Fibroblast of the aortic adventitia (primary cell): ENCODE measurements around the gene CSTPP1. TPM values are rescaled to one million over a fixed set of nuclear protein-coding genes. Genes with fewer than 3 reads are reported as not detected.

Experiments
- DNase-seq: peaks from one replicate; pipeline ENCODE4 v3.0.0-alpha.2; 2010; ENCODE audit warnings: low read depth
- H3K4me3 ChIP-seq: 2 replicates; pipeline ENCODE4 v1.5.1; 2011; ENCODE audit warnings: low read depth, mild to moderate bottlenecking, control low read depth, low read length, moderate library complexity
- total RNA-seq: library from RNA; depleted of rRNA; stranded (reverse); fragments of >200 nt; gene quantifications from 2 replicates; pipeline ENCODE4 v1.2.3, GENCODE V29; 2012; ENCODE audit warnings: low replicate concordance
- TF ChIP-seq, protein P1 (sequence below): IDR thresholded peaks from 2 replicates; pipeline ENCODE4 v1.5.1; 2011; ENCODE audit warnings: mild to moderate bottlenecking, low read length, control low read depth, inconsistent platforms; ENCODE audit not compliant: insufficient read depth

Gene CSTPP1
- total RNA-seq, 1 donor: 34.9 TPM

DNA sequence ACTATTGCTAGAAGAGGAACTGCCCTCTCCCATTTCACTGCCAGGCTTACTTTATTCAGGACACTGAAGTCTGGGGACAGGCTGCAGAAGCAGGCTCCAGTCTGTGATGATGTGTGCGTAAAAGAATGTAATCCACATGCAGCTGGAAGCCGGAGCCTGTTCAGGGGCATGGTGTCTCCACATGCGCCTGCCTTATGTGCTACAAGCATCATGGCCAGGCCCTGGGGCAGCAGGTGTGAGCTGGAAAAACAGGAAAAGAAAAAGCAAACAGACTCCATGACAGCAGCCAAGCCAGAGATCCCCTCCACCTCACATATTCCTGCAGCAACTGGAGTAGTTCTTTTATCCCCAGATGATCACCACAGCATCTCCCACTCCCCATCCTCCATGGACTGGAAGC lies 206.8 kb downstream of the CSTPP1 start:
- peak; percentile 79 for DNase-seq
- TF ChIP-seq, protein P1, sequence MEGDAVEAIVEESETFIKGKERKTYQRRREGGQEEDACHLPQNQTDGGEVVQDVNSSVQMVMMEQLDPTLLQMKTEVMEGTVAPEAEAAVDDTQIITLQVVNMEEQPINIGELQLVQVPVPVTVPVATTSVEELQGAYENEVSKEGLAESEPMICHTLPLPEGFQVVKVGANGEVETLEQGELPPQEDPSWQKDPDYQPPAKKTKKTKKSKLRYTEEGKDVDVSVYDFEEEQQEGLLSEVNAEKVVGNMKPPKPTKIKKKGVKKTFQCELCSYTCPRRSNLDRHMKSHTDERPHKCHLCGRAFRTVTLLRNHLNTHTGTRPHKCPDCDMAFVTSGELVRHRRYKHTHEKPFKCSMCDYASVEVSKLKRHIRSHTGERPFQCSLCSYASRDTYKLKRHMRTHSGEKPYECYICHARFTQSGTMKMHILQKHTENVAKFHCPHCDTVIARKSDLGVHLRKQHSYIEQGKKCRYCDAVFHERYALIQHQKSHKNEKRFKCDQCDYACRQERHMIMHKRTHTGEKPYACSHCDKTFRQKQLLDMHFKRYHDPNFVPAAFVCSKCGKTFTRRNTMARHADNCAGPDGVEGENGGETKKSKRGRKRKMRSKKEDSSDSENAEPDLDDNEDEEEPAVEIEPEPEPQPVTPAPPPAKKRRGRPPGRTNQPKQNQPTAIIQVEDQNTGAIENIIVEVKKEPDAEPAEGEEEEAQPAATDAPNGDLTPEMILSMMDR: no peak
- H3K4me3 ChIP-seq: no peak overlapping the region

DNA sequence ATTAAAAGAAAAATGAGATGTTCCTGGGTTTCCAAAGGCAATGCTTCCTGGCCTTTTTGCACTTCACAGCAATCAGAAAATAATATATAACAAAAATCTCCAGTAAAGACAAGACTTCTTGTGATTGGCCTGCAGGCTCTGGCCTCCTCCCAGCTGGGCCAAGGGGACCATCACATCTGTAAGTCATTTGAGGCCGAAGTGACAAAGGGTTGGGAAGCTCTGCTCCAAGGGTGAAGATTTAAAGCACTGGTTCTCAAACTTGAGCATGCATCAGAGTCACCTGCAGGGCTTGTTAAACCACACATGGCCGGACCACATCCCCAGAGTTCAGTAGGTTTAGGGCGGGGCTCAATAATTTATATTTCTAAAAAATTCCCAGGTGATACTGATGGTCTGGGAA lies 208.0 kb downstream of the CSTPP1 start:
- TF ChIP-seq, protein P1: no peak
- DNase-seq: no peak
- no peak overlapping the region for H3K4me3 ChIP-seq

DNA sequence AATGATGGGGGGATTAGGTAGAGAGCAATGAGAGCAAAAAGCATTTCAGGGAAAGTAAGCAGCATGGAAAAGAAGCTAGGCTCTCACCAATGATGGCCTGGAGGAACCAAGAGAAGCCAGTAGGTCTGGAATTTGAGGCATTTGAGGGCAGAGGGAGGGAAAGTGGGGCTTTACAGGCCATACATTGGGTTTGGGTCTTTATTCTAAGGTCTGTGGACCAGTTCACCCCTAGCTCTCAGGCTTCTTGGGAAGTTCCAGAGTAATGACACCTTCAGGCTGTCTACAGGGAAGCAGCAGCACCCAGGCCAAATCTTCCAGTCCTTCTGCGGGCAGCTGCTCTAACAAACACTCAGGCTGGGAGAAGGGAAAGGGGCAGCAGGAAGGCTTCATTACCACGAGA lies 210.7 kb downstream of the CSTPP1 start:
- TF ChIP-seq, protein P1: no peak
- no peak overlapping the region for H3K4me3 ChIP-seq
- no peak for DNase-seq

DNA sequence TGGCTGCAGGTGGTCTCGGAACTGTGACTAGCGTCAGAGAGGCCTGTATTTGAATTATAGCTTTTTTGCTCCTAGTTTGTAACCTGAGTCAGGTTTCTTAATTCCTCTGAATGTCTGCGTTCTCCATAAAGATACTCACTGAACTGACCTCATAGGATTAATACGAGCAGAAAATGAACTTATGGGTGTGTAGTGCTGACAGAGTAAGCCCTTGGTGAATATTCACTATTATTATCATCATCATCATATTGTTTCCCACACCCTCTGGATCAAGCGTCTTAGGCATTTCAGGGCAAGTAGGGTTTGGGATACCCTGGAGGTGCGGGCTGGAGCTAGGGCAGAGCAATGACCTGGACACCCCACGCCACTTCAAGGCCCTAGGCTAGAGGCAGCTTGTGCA lies 211.1 kb downstream of the CSTPP1 start:
- H3K4me3 ChIP-seq: no peak overlapping the region
- TF ChIP-seq, protein P1: no peak
- DNase-seq: no peak

DNA sequence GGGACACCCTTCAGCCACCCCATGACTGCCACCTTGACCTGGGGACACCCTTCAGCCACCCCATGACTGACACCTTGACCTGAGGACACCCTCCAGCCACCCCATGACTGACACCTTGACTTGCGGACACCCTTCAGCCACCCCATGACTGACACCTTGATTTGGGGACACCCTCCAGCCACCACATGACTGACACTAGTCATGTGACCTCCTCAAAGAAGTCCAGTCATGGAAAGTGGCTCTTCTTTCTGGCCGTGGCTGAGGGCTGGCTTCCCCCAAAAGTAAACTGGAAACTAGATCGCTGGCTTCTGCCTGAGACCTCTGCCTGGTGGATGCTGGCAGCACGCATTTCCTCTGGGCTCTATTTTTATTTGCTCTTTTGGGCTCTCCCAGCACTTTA lies 211.7 kb downstream of the CSTPP1 start:
- no peak overlapping the region for H3K4me3 ChIP-seq
- TF ChIP-seq, protein P1: no peak
- DNase-seq: no peak

DNA sequence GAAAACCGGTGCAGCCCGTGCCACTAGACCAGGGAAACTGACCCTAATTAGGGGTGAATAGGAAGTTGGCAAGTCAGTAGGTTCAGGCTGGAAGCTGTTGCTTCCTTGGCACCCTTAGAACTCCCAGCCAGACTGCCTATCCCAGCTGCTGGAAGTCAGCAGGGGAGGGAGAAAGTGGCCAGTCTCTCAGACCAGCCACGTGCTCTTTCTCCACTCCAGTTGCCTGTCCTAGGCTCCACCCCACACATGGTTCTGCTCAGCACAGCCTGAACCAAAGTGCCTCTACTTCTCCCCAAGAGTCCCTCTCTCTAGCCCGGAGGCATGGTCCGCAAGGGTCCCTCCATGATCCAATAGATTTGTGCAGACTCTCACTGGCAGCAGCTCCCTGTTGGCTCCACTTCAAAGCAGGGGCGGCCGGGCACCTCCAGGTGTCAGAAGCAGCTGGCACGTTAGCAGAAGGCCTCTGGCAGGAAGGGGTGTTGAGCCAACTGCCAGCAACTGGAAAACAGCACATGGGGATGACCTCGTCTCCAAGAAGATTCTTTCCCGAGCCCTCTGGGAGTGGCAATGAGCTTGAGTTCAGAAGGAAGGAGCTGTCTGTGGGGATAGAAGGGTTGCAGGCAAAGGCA lies 212.5 kb downstream of the CSTPP1 start:
- TF ChIP-seq, protein P1: no peak
- no peak overlapping the region for H3K4me3 ChIP-seq
- DNase-seq: peak; percentile 42

DNA sequence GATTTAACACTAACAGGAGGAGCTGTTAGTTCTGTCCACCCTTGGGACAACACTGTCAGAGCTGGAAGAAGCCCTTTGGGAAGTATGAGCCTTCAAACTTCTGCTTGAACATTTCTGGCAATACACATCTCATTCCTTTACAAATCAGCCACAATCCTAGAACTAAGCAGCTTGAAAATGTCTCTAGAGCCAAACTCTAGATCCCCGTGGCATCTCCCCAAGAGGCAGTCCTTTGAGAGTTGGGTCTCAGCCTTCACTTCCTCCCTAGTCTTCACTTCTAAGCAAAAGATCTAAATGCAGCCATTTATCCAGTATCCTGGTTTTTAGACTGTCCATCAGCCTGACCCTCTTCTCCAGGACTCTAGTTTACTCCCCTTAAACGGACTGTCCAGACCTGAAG lies 213.2 kb downstream of the CSTPP1 start:
- DNase-seq: peak; percentile 54
- no peak overlapping the region for H3K4me3 ChIP-seq
- TF ChIP-seq, protein P1: no peak
